ENCODE measurements around the gene PCBP3. TPM values are rescaled to one million over a fixed set of nuclear protein-coding genes. Genes with fewer than 3 reads are reported as not detected.

PCBP3 gene
- total RNA-seq, 8 experiments from 2014 or later = 2.5 to 20.9 (median 10.0) TPM

DNA sequence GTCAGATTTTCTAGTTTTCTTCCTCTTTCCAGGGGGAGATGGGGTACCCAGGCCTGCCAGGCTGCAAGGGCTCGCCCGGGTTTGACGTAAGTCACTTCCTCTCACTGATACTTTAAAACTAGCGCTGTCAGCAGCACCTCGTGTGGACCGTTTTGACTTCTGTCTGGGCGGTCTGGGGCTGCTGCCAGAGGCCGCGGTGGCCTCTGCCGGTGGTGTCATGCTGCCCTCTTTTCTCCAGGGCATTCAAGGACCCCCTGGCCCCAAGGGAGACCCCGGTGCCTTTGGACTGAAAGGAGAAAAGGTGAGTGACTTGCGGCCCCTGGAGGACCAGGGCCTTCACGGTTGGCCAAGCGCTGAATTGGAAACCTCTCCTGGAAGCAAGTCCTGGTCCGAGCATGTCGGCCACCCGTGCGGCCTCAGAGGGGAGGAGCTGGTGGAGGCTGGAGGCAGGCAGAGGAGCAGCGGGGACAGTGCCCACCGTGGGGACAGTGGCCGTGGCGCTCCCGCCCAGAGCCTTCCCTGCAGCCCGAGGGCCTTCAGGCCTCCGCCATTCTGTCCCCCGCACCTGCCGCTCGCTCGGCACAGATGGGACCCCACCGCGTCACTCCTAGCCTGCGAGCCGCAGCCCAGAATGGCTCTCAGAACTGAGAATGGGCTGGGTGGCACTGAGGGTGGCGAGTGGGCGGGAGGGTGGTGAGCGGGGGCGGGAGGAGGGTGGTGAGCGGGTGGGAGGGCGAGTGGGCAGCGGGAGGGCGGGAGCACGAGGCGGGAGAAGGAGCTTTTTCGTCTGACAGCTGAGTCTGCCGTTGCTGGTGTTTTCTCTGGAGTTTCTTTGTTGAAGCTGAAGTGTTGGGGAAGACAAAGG lies 347.4 kb downstream of the PCBP3 start:
- H3K4me3 ChIP-seq = no peak overlapping the region
- no peak for ATAC-seq (replicated peaks in 6 of 8)
- WGBS, 10 experiments = 69 to 100% (median 90%) methylated on average over 1 to 11 of the region's 45 CpGs; no CpG with 5 or more reads in 5 of the 10 experiments
- no peak overlapping the region for H3K27ac ChIP-seq
- in situ Hi-C loops (cut with MboI; ENCODE audit: low pct_unique_long_range_greater_than_20kb in 2 of 9, low sequenced_read_pairs in 9 of 9, unreplicated experiment in 9 of 9) = loop anchor here in 1 of 9 experiments (25.0 kb wide), 1 partner anchor 196 kb away; the partner anchor contains the start of gene SPATC1L
- H3K4me1 ChIP-seq (replicated peaks in 1 of 2) = no peaks in the 10 kb centered on the region

DNA sequence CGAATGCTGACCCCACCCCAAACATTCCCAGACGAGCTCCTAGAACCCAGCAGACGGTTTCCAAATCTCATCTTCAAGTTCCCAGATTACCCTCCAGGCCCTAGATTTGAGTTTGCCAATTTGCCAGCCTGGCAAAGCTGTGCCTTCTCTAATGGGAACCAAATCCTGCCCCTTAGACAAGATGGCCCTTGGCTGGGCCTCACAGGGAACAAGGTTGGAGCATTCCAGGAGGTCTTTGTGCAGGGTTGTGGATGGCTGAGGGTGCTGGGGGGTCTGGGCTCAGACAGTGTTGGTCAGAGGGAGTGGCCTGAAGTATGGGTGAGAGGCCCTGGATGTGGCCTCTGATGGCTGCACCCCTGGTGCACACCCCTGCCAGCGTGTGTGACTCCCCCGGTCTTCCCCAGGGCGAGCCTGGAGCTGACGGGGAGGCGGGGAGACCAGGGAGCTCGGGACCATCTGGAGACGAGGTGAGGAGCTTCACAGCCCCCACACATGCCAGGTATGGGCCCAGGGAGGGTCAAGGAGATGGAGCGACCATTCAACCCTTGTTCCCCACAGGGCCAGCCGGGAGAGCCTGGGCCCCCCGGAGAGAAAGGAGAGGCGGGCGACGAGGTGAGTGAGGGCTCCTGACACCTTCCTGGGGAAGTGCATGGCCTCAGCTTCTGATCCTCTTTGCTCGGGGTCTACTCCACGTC lies 348.2 kb downstream of the PCBP3 start:
- ATAC-seq (replicated peaks in 6 of 8) = no peak
- Histone ChIP-seq H3K4me1 (replicated peaks in 1 of 2) (no peaks in the 10 kb centered on the region), H3K4me3 (no peak overlapping the region), H3K27ac (no peak overlapping the region)
- in situ Hi-C loops (cut with MboI; ENCODE audit: low pct_unique_long_range_greater_than_20kb in 2 of 9, low sequenced_read_pairs in 9 of 9, unreplicated experiment in 9 of 9) = loop anchor here in 1 of 9 experiments (25.0 kb wide), 1 partner anchor 196 kb away; the partner anchor contains the start of gene SPATC1L
- WGBS, 10 experiments = 100% methylated on average over 1 of the region's 18 CpGs; no CpG with 5 or more reads in 8 of the 10 experiments

Other genes with a start within 250 kb of the PCBP3 start
- 100 to 1,000 TPM in 1 of 8 experiments, 1 to 10 TPM in 7; 1.6 to 341 (median 7.1) TPM for gene COL18A1, start 238.6 kb upstream of the PCBP3 start, total RNA-seq
- 10 to 100 TPM in 3 of 8 experiments, 1 to 10 TPM in 5; 4.0 to 40.5 (median 8.2) TPM for gene SLC19A1, start 101.3 kb upstream of the PCBP3 start, total RNA-seq

All from motor neuron (in vitro differentiated cells).